Effector memory CD8-positive, alpha-beta T cell (primary cell): ENCODE data around the gene ZNF771.
"Not testable (repeated sequence)": the region's sequence is repeated elsewhere in the genome, so short reads cannot be mapped to it uniquely, and the experiment has no call there.

Experiments used
- ATAC-seq: fragments of 150-1000 bp; cut with Tn5 transposase; replicated peaks from 2 replicates; pipeline ENCODE4 v1.10.0; 2021; ENCODE audit warnings: mild to moderate bottlenecking, moderate library complexity
- DNase-seq, 3 experiments: peaks; one replicate each; pipeline ENCODE4 v3.0.0; 2021
- H3K27ac Mint-ChIP-seq, 2 donors: one replicate each; pipeline ENCODE4 v1.8.0; 2022; ENCODE audit warnings: mild to moderate bottlenecking in 2 of 2, mixed read lengths in 2 of 2, moderate library complexity in 2 of 2
- H3K27me3 Mint-ChIP-seq, 2 donors: one replicate each; pipeline ENCODE4 v1.8.0; 2022; ENCODE audit warnings: mixed read lengths in 2 of 2
- H3K36me3 Mint-ChIP-seq: one replicate; pipeline ENCODE4 v1.8.0; 2022; ENCODE audit warnings: mild to moderate bottlenecking, moderate library complexity, mixed read lengths; ENCODE audit not compliant: insufficient read depth
- H3K4me1 Mint-ChIP-seq, 2 donors: one replicate each; pipeline ENCODE4 v1.8.0; 2022; ENCODE audit warnings: low read depth in 2 of 2, mixed read lengths in 2 of 2
- H3K4me3 Mint-ChIP-seq, 2 donors: one replicate each; pipeline ENCODE4 v1.8.0; 2022; ENCODE audit warnings: mild to moderate bottlenecking in 2 of 2, mixed read lengths in 2 of 2, moderate library complexity in 2 of 2
- H3K9me3 Mint-ChIP-seq, 2 donors: one replicate each; pipeline ENCODE4 v1.8.0; 2022; ENCODE audit warnings: mixed read lengths in 2 of 2

The ZNF771 gene

GRCh38 chr16:30439720-30440348 is 32.4 kb downstream of the ZNF771 start:
- H3K4me3 Mint-ChIP-seq, result no peak overlapping the region

GRCh38 chr16:30443631-30444030 is 36.2 kb downstream of the ZNF771 start:
- ATAC-seq, result no peak
- H3K36me3 Mint-ChIP-seq, result peaks cover 11% of the 10 kb centered on the region
- peak overlapping the region; percentile 89 to 96 for H3K4me3 Mint-ChIP-seq
- H3K4me1 Mint-ChIP-seq, result peaks cover 25% of the 10 kb centered on the region in 2 donors
- no peaks in the 10 kb centered on the region for H3K27me3 Mint-ChIP-seq
- H3K9me3 Mint-ChIP-seq, result no peaks in the 10 kb centered on the region
- DNase-seq, result no peak
- H3K27ac Mint-ChIP-seq, result no peak overlapping the region

More at GRCh38 chr16:30439720-30440348, 32.4 kb downstream of the ZNF771 start:
- ATAC-seq (no peak), DNase-seq (no peak)
- H3K4me1 Mint-ChIP-seq, result peaks cover 17 to 20% of the 10 kb centered on the region in 2 donors
- H3K9me3 Mint-ChIP-seq, result no peaks in the 10 kb centered on the region
- H3K27me3 Mint-ChIP-seq, result no peaks in the 10 kb centered on the region
- H3K27ac Mint-ChIP-seq, result no peak overlapping the region
- peaks cover 7% of the 10 kb centered on the region for H3K36me3 Mint-ChIP-seq

GRCh38 chr16:30444231-30445148 is 37.1 kb downstream of the ZNF771 start:
- peaks cover 25% of the 10 kb centered on the region in 2 donors for H3K4me1 Mint-ChIP-seq
- H3K36me3 Mint-ChIP-seq, result peaks cover 11% of the 10 kb centered on the region
- no peaks in the 10 kb centered on the region for H3K27me3 Mint-ChIP-seq
- DNase-seq (no peak), ATAC-seq (no peak)
- H3K27ac Mint-ChIP-seq, result peak overlapping the region; percentile 92 to 97
- H3K9me3 Mint-ChIP-seq, result no peaks in the 10 kb centered on the region
- H3K4me3 Mint-ChIP-seq, result peak overlapping the region; percentile 89 to 96

- H3K9me3 Mint-ChIP-seq, result no peaks in the 10 kb centered on the region
- H3K4me1 Mint-ChIP-seq, result peaks cover 25 to 28% of the 10 kb centered on the region in 2 donors
- H3K27me3 Mint-ChIP-seq, result no peaks in the 10 kb centered on the region
- ATAC-seq (no peak), DNase-seq (no peak)
- peaks cover 11% of the 10 kb centered on the region for H3K36me3 Mint-ChIP-seq
- peak overlapping the region; percentile 92 to 97 for H3K27ac Mint-ChIP-seq
- H3K4me3 Mint-ChIP-seq, result peak overlapping the region; percentile 89 to 96
Measured at GRCh38 chr16:30445149-30445407, 37.7 kb downstream of the ZNF771 start.

GRCh38 chr16:30445408-30446202 is 38.2 kb downstream of the ZNF771 start, which contains the start of gene SEPHS2:
Gene SEPHS2 (minus strand): TSS chr16:30445874. CDS start chr16:30445727, 147 bp downstream.
- Mint-ChIP-seq H3K4me3 (peak within 1 kb of the TSS; percentile 89 to 96), H3K4me1 (peaks cover 29 to 33% of the 10 kb centered on the region in 2 donors), H3K27me3 (no peaks in the 10 kb centered on the region), H3K27ac (peak within 1 kb of the TSS; percentile 92 to 97), H3K9me3 (no peaks in the 10 kb centered on the region), H3K36me3 (peaks cover 11% of the 10 kb centered on the region)
- peak; percentile 94 to 98 (median 94) for DNase-seq
- peak; percentile 87 for ATAC-seq

- H3K4me3 Mint-ChIP-seq, result peak overlapping the region; percentile 89 to 96
- H3K27ac Mint-ChIP-seq, result peak overlapping the region; percentile 92 to 97
- H3K9me3 Mint-ChIP-seq, result no peaks in the 10 kb centered on the region
- ATAC-seq, result no peak
- H3K27me3 Mint-ChIP-seq, result no peaks in the 10 kb centered on the region
- peaks cover 14% of the 10 kb centered on the region for H3K36me3 Mint-ChIP-seq
- H3K4me1 Mint-ChIP-seq, result peaks cover 34 to 39% of the 10 kb centered on the region in 2 donors
- no peak for DNase-seq
Measured at GRCh38 chr16:30446203-30446595, 38.8 kb downstream of the ZNF771 start.

GRCh38 chr16:30447512-30448226 is 40.3 kb downstream of the ZNF771 start:
- Mint-ChIP-seq H3K4me3 (no peak overlapping the region), H3K4me1 (peaks cover 32 to 44% of the 10 kb centered on the region in 2 donors), H3K27ac (no peak overlapping the region), H3K9me3 (no peaks in the 10 kb centered on the region), H3K36me3 (peaks cover 16% of the 10 kb centered on the region), H3K27me3 (no peaks in the 10 kb centered on the region)
- no peak for ATAC-seq
- DNase-seq, result no peak

GRCh38 chr16:30449116-30449435 is 41.7 kb downstream of the ZNF771 start:
- Mint-ChIP-seq H3K4me1 (peaks cover 24 to 39% of the 10 kb centered on the region in 2 donors), H3K9me3 (no peaks in the 10 kb centered on the region), H3K4me3 (no peak overlapping the region), H3K36me3 (peaks cover 9% of the 10 kb centered on the region), H3K27me3 (no peaks in the 10 kb centered on the region), H3K27ac (no peak overlapping the region)
- ATAC-seq (no peak), DNase-seq (no peak)

GRCh38 chr16:30452709-30453580 is 45.5 kb downstream of the ZNF771 start:
- H3K9me3 Mint-ChIP-seq, H3K27me3 Mint-ChIP-seq, DNase-seq, ATAC-seq: not testable (repeated sequence)
- H3K36me3 Mint-ChIP-seq, result peaks cover 14% of the 10 kb centered on the region
- peak overlapping the region; percentile 72 to 87 for H3K27ac Mint-ChIP-seq
- H3K4me3 Mint-ChIP-seq, result peak overlapping the region in 1 of 2 donors; percentile 35
- peaks cover 21 to 57% of the 10 kb centered on the region in 2 donors for H3K4me1 Mint-ChIP-seq

GRCh38 chr16:30456302-30456701 is 48.9 kb downstream of the ZNF771 start:
- ATAC-seq (no peak), DNase-seq (no peak)
- peaks cover 19% of the 10 kb centered on the region for H3K36me3 Mint-ChIP-seq
- no peaks in the 10 kb centered on the region for H3K27me3 Mint-ChIP-seq
- peaks cover 27 to 59% of the 10 kb centered on the region in 2 donors for H3K4me1 Mint-ChIP-seq
- peak overlapping the region in 1 of 2 donors; percentile 69 for H3K27ac Mint-ChIP-seq
- H3K4me3 Mint-ChIP-seq, result peak overlapping the region in 1 of 2 donors; percentile 30
- H3K9me3 Mint-ChIP-seq, result no peaks in the 10 kb centered on the region

- peaks cover 27 to 61% of the 10 kb centered on the region in 2 donors for H3K4me1 Mint-ChIP-seq
- H3K36me3 Mint-ChIP-seq, result peaks cover 18% of the 10 kb centered on the region
- no peaks in the 10 kb centered on the region for H3K9me3 Mint-ChIP-seq
- DNase-seq (no peak), ATAC-seq (no peak)
- H3K27ac Mint-ChIP-seq, result peak overlapping the region; percentile 0 to 28
- peak overlapping the region in 1 of 2 donors; percentile 25 for H3K4me3 Mint-ChIP-seq
- H3K27me3 Mint-ChIP-seq, result no peaks in the 10 kb centered on the region
Measured at GRCh38 chr16:30457256-30457655, 49.9 kb downstream of the ZNF771 start.
